Lower leg skin (tissue), 4 donors: Measurements from ENCODE around the gene CALU. TPM values are rescaled to one million over a fixed set of nuclear protein-coding genes. Genes with fewer than 3 reads are reported as not detected.

Experiments used
- DNase-seq, 2 donors: peaks; one replicate each; pipeline ENCODE4 v3.0.0-alpha.2; 2019; ENCODE audit warnings: low spot score in 2 of 2
- H3K4me3 ChIP-seq: fragments of 200-600 bp; sonication (generic); 2 replicates; pipeline ENCODE4 v1.5.1; 2017; ENCODE audit warnings: mild to moderate bottlenecking, low read depth; ENCODE audit not compliant: poor library complexity, severe bottlenecking
- CTCF ChIP-seq, 3 donors: fragments of 450-650 bp; IDR thresholded peaks; one replicate each; pipeline ENCODE4 v1.5.1; 2016; ENCODE audit warnings: antibody characterized with exemption in 3 of 3, mild to moderate bottlenecking in 3 of 3, moderate library complexity in 2 of 3
- POLR2A ChIP-seq, 2 donors: fragments of 450-650 bp; IDR thresholded peaks; one replicate each; pipeline ENCODE4 v1.6.1; 2016 to 2017; ENCODE audit warnings: antibody characterized with exemption in 2 of 2, mild to moderate bottlenecking in 1 of 2, moderate library complexity in 1 of 2
- WGBS, 2 donors: methylation state at CpG; one replicate each; pipeline ENCODE4 v1.1.5; 2018; 5-methylcytosine and 5-hydroxymethylcytosine counted together
- intact Hi-C: fragments of 100-400 bp; cut with DNase I; formaldehyde crosslinking; loops from one replicate; pipeline ENCODE4 v1.15.0; 2023; ENCODE audit warnings: low total_unique reads
- total RNA-seq, 4 donors: library from RNA; depleted of rRNA; stranded (reverse); fragments of >200 nt; gene quantifications; one replicate each; pipeline ENCODE4 v1.1.0, GENCODE V29; 2016

Gene CALU
- total RNA-seq, 4 donors from 2014 or later = 22.7 to 53.8 (median 30.8) TPM

GRCh38 chr7:128791972-128792327 lies 52.8 kb downstream of the CALU start:
- intact Hi-C loops = no loop called here
- peak in 1 of 2 donors; percentile 70 for DNase-seq
- TF ChIP-seq POLR2A (IDR thresholded peaks at IDR 0.05) = no peak
- no peak for TF ChIP-seq CTCF (IDR thresholded peaks at IDR 0.05)
- WGBS, 2 donors = 15 to 22% methylated on average over 9 of the region's 9 CpGs
- H3K4me3 ChIP-seq = peak overlapping the region; percentile 71

- no peak overlapping the region for H3K4me3 ChIP-seq
- peak in 1 of 2 donors; percentile 73 for DNase-seq
- no peak for TF ChIP-seq POLR2A (IDR thresholded peaks at IDR 0.05)
- no peak for TF ChIP-seq CTCF (IDR thresholded peaks at IDR 0.05)
- WGBS, 2 donors = 65 to 68% methylated on average over 10 of the region's 10 CpGs
- intact Hi-C loops = no loop called here
Measured at GRCh38 chr7:128792471-128793180, 53.5 kb downstream of the CALU start.

GRCh38 chr7:128793181-128793547 lies 54.0 kb downstream of the CALU start:
- TF ChIP-seq POLR2A (IDR thresholded peaks at IDR 0.05) (no peak), CTCF (IDR thresholded peaks at IDR 0.05) (no peak)

GRCh38 chr7:128794020-128794419 lies 54.9 kb downstream of the CALU start:
- TF ChIP-seq POLR2A (IDR thresholded peaks at IDR 0.05) (no peak), CTCF (IDR thresholded peaks at IDR 0.05) (no peak)
- intact Hi-C loops = no loop called here
- no peak overlapping the region for H3K4me3 ChIP-seq
- WGBS, 2 donors = 75 to 89% methylated on average over 3 of the region's 3 CpGs
- DNase-seq = no peak

More at GRCh38 chr7:128793181-128793547, 54.0 kb downstream of the CALU start:
- 94 to 99% methylated on average over 5 of the region's 5 CpGs for WGBS, 2 donors
- H3K4me3 ChIP-seq = no peak overlapping the region
- intact Hi-C loops = no loop called here
- peak in 1 of 2 donors; percentile 34 for DNase-seq

- no peak for TF ChIP-seq CTCF (IDR thresholded peaks at IDR 0.05)
- TF ChIP-seq POLR2A (IDR thresholded peaks at IDR 0.05) = no peak
- H3K4me3 ChIP-seq = no peak overlapping the region
- peak in 1 of 2 donors; percentile 62 for DNase-seq
- WGBS, 2 donors = 94 to 97% methylated on average over 8 of the region's 8 CpGs
- intact Hi-C loops = no loop called here
Measured at GRCh38 chr7:128794436-128794835, 55.3 kb downstream of the CALU start.

GRCh38 chr7:128795129-128795528 lies 56.0 kb downstream of the CALU start:
- H3K4me3 ChIP-seq = no peak overlapping the region
- intact Hi-C loops = no loop called here
- DNase-seq = peak in 1 of 2 donors; percentile 28
- WGBS, 2 donors = 87 to 89% methylated on average over 4 of the region's 4 CpGs
- TF ChIP-seq CTCF (IDR thresholded peaks at IDR 0.05) = no peak
- TF ChIP-seq POLR2A (IDR thresholded peaks at IDR 0.05) = no peak
